Measurements from ENCODE around the gene SIGLEC12. TPM values are rescaled to one million over a fixed set of nuclear protein-coding genes. Genes with fewer than 3 reads are reported as not detected.

The SIGLEC12 gene
- total RNA-seq, 1 experiment from 2014 or later, result not detected

DNA sequence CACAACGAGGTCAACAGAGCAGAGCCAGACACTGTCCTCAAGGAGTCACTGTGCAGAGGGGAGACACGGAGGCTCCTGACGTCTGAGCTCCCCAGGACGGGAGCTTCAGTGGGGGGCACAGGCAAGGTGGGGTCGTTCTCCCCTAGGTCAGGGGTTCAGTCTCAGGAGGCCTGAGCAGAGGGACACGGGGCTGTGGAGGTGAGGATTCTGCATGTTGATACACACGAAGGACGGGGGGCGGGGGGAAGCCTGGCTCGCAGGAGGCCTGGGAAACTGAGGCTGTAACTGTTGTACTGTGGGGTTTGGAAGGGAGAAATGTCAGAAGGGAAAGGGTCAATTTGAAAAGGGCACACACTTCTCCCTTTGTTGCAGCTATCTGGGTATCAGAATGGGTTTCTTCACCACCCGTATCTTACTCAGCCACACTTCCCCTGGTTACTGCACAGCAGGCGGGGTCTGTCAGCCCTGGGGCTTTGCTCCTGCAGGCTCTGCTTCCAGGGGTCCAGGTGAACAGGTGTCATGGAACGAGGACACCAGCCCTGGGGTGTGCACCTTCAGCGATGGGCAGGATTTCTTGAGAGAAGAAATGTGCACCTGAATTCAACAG is 42.6 kb downstream of the SIGLEC12 start:
- no TSS peak for BruUV-seq (replicated peaks)
- intact Hi-C loops (cut with micrococcal nuclease; ENCODE audit: unreplicated experiment), result no loop called here
- DNase-seq, result no peak
- Mint-ChIP-seq H3K4me1 (ENCODE audit: low read depth, unreplicated experiment) (no peaks in the 10 kb centered on the region), H3K27me3 (ENCODE audit: unreplicated experiment) (peaks cover 69% of the 10 kb centered on the region), H3K4me3 (ENCODE audit: low read depth, unreplicated experiment) (no peak overlapping the region), H3K36me3 (ENCODE audit: insufficient read depth, unreplicated experiment) (no peaks in the 10 kb centered on the region), H3K9me3 (ENCODE audit: low read depth, unreplicated experiment) (no peaks in the 10 kb centered on the region), H3K27ac (ENCODE audit: unreplicated experiment) (no peak overlapping the region)
- TF ChIP-seq, protein P1, sequence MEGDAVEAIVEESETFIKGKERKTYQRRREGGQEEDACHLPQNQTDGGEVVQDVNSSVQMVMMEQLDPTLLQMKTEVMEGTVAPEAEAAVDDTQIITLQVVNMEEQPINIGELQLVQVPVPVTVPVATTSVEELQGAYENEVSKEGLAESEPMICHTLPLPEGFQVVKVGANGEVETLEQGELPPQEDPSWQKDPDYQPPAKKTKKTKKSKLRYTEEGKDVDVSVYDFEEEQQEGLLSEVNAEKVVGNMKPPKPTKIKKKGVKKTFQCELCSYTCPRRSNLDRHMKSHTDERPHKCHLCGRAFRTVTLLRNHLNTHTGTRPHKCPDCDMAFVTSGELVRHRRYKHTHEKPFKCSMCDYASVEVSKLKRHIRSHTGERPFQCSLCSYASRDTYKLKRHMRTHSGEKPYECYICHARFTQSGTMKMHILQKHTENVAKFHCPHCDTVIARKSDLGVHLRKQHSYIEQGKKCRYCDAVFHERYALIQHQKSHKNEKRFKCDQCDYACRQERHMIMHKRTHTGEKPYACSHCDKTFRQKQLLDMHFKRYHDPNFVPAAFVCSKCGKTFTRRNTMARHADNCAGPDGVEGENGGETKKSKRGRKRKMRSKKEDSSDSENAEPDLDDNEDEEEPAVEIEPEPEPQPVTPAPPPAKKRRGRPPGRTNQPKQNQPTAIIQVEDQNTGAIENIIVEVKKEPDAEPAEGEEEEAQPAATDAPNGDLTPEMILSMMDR (IDR thresholded peaks at IDR 0.05; ENCODE audit: unreplicated experiment), result no peak
- CTCF ChIA-PET, result no interaction called here

DNA sequence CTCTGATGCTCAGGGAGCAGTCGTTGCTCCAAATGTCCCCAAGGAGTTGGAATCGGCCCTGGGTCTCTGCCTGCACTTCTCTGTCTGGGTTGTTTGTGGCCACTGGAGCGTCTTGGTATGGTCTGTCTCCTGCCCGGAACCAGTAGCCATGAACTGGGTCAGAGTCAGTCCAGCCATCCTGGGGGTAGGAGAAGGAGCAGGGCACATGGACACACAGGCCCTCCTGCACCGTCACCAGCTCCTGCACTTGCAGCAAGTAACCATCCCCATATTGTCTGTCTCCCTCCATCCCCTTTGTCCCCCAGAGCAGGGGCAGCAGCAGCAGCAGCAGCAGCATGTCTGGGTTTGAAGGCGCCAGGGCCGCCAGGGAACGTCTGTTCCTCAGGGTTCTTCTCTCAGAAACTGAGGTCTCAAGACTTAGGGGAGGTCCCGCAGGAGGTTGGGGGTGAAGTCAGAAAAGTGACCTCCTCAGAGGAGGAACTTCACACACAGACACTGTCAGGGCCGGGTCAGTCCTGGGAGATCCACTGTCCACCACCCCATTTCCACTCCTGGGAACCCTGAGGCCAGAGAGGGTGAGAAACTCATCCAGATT is 43.5 kb downstream of the SIGLEC12 start, which contains the start of gene SIGLEC8:
Gene SIGLEC8, minus strand, starts transcription at position 404 of the 595 bp plus-strand sequence. Its CDS starts 67 bp downstream, at position 337.
- intact Hi-C loops (cut with micrococcal nuclease; ENCODE audit: unreplicated experiment), result no loop called here
- Mint-ChIP-seq H3K27me3 (ENCODE audit: unreplicated experiment) (peaks cover 78% of the 10 kb centered on the region), H3K4me1 (ENCODE audit: low read depth, unreplicated experiment) (no peaks in the 10 kb centered on the region), H3K4me3 (ENCODE audit: low read depth, unreplicated experiment) (no peak within 1 kb of the TSS), H3K27ac (ENCODE audit: unreplicated experiment) (no peak within 1 kb of the TSS), H3K9me3 (ENCODE audit: low read depth, unreplicated experiment) (no peaks in the 10 kb centered on the region), H3K36me3 (ENCODE audit: insufficient read depth, unreplicated experiment) (no peaks in the 10 kb centered on the region)
- CTCF ChIA-PET, result no interaction called here
- no peak for DNase-seq
- TF ChIP-seq, protein P1 (IDR thresholded peaks at IDR 0.05; ENCODE audit: unreplicated experiment), result no peak
- BruUV-seq (replicated peaks), result no TSS peak

DNA sequence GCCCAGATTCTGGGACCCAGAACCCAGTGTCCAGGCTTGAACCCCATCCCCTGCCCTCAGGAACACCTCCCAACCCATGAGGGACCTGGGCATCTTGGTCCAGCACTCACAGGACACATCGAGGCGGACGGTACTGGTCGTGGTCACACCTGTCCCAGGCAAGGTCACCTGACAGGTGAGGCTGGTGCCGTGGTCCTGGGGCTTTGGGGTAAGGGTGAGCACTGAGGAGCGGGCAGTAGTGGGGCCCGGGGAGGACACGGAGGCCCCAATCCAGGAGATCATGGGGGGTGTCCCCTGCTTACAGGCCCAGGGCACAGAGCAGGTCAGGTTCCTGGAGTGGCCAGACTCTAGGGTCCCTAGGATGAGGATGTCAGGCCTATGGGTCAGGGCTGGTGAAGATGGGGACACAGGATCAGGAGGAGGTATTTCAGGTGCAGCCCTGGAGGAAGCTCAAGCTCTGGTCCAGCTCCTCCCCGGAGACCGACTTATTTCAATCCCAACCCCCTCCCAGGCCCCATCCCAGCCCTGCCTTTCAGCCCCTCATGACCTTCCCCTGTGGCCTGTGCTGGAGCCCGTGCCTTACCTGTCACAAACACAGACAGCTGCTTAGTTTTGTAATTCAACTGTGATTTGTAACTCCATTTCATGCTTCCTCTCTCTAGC is 44.1 kb downstream of the SIGLEC12 start:
- Mint-ChIP-seq H3K9me3 (ENCODE audit: low read depth, unreplicated experiment) (no peaks in the 10 kb centered on the region), H3K4me3 (ENCODE audit: low read depth, unreplicated experiment) (no peak overlapping the region), H3K27me3 (ENCODE audit: unreplicated experiment) (peaks cover 85% of the 10 kb centered on the region), H3K27ac (ENCODE audit: unreplicated experiment) (no peak overlapping the region), H3K4me1 (ENCODE audit: low read depth, unreplicated experiment) (no peaks in the 10 kb centered on the region), H3K36me3 (ENCODE audit: insufficient read depth, unreplicated experiment) (no peaks in the 10 kb centered on the region)
- no TSS peak for BruUV-seq (replicated peaks)
- intact Hi-C loops (cut with micrococcal nuclease; ENCODE audit: unreplicated experiment), result no loop called here
- no peak for DNase-seq
- CTCF ChIA-PET, result no interaction called here
- TF ChIP-seq, protein P1 (IDR thresholded peaks at IDR 0.05; ENCODE audit: unreplicated experiment), result no peak

DNA sequence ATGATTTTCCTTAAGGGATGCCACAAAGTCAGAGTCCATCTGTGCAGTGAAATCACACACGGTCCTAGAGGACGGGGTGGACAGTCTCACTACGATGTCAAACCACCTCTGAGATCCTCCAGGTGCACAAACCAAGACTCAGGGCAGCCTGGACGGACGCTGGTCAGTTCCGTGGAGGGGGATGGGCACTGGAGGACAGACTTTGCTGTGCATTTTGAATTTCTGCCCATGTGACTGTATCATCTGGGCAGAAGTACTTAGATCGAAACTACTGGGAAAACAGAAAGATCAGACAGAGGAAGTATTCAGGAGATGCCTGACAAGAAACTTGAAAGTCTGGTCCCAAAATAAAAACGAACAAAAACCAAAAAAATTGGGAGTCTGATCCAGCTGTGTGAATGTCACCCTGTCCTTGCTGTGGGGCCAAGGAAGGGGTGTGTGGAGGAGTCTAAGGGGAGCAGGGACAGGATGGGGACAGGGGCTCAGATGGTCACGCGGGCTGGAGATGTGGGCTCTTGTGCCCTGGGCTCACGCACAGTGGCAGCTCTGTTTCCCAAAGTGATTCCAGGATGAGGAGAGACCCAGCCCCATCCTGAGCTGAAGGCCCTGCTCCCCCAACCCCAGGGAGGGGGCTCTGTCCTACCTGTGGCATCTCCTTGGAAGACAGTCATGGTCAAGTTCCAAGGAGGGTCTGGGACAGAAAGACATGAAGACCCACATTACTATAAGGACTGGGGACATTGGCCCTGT is 44.9 kb downstream of the SIGLEC12 start:
- H3K36me3 Mint-ChIP-seq (ENCODE audit: insufficient read depth, unreplicated experiment), result no peaks in the 10 kb centered on the region
- TF ChIP-seq, protein P1 (IDR thresholded peaks at IDR 0.05; ENCODE audit: unreplicated experiment), result no peak
- H3K27ac Mint-ChIP-seq (ENCODE audit: unreplicated experiment), result no peak overlapping the region
- H3K9me3 Mint-ChIP-seq (ENCODE audit: low read depth, unreplicated experiment), result no peaks in the 10 kb centered on the region
- intact Hi-C loops (cut with micrococcal nuclease; ENCODE audit: unreplicated experiment), result no loop called here
- H3K4me3 Mint-ChIP-seq (ENCODE audit: low read depth, unreplicated experiment), result no peak overlapping the region
- no peaks in the 10 kb centered on the region for H3K4me1 Mint-ChIP-seq (ENCODE audit: low read depth, unreplicated experiment)
- CTCF ChIA-PET, result no interaction called here
- BruUV-seq (replicated peaks), result no TSS peak
- DNase-seq, result no peak
- peaks cover 89% of the 10 kb centered on the region for H3K27me3 Mint-ChIP-seq (ENCODE audit: unreplicated experiment)
